HG02885 (cell line): ENCODE data around the gene RNF212.
A peak's percentile ranks its signal among the peaks of the same experiment; 100 is the strongest.

Experiments
- ATAC-seq: cut with Tn5 transposase; IDR thresholded peaks from one replicate; pipeline ENCODE4 v1.9.1; 2021; ENCODE audit warnings: mild to moderate bottlenecking; ENCODE audit not compliant: unreplicated experiment, poor library complexity

RNF212 gene

GRCh38 chr4:1040344-1041146 lies 72.8 kb downstream of the RNF212 start:
- ATAC-seq = no peak

- ATAC-seq = no peak
These were observed 73.6 kb downstream of the RNF212 start for GRCh38 chr4:1039493-1040343.

- no peak for ATAC-seq
These were observed 74.3 kb downstream of the RNF212 start for GRCh38 chr4:1038948-1039492.

GRCh38 chr4:1036976-1037810 lies 76.2 kb downstream of the RNF212 start:
- ATAC-seq = no peak

- ATAC-seq = no peak
These were observed 77.3 kb downstream of the RNF212 start for GRCh38 chr4:1036095-1036494.

- no peak for ATAC-seq
These were observed 77.9 kb downstream of the RNF212 start for GRCh38 chr4:1035510-1035909.

- ATAC-seq = no peak
These were observed 79.4 kb downstream of the RNF212 start for GRCh38 chr4:1033840-1034551.

- ATAC-seq = no peak
These were observed 80.5 kb downstream of the RNF212 start for GRCh38 chr4:1032861-1033260.

GRCh38 chr4:1031956-1032795 lies 81.2 kb downstream of the RNF212 start:
- no peak for ATAC-seq

- no peak for ATAC-seq
These were observed 82.0 kb downstream of the RNF212 start for GRCh38 chr4:1031346-1031745.

GRCh38 chr4:1030559-1030958 lies 82.8 kb downstream of the RNF212 start:
- no peak for ATAC-seq

- no peak for ATAC-seq
These were observed 83.3 kb downstream of the RNF212 start for GRCh38 chr4:1030031-1030430.

GRCh38 chr4:1029529-1029928 lies 83.8 kb downstream of the RNF212 start:
- ATAC-seq = no peak

GRCh38 chr4:1028574-1029220 lies 84.7 kb downstream of the RNF212 start:
- no peak for ATAC-seq

- ATAC-seq = no peak
These were observed 85.5 kb downstream of the RNF212 start for GRCh38 chr4:1027915-1028238.

GRCh38 chr4:1027219-1027914 lies 86.0 kb downstream of the RNF212 start:
- no peak for ATAC-seq

GRCh38 chr4:1026115-1026514 lies 87.2 kb downstream of the RNF212 start:
- peak; percentile 83 for ATAC-seq
